HG02610 (cell line): Measurements from ENCODE around the gene CDC42BPB.

ENCODE experiments used
- ATAC-seq: cut with Tn5 transposase; IDR thresholded peaks from one replicate; pipeline ENCODE4 v1.9.1; 2021; ENCODE audit warnings: mild to moderate bottlenecking, moderate library complexity; ENCODE audit not compliant: unreplicated experiment

The CDC42BPB gene

DNA sequence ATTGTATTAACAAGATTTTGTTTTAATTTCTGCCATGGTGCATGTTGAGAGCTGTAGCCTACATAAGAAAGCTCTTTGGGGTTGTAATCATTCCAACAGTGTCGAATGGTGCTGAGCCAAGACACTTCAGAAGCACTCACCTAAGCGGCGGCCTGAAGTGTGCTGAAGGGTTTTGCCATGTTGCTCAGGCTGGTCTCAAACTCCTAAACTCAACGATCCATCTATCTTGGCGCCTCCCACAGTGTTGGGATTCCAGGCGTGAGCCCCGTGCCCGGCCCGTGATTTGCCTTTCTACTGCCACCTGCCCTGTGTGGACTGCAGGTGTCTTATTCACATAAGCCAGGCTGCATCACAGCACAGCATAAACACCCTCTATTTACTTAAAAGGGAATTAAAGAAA lies 86.0 kb downstream of the CDC42BPB start:
- ATAC-seq = no peak

GRCh38 chr14:102970496-102970895 lies 86.9 kb downstream of the CDC42BPB start:
- ATAC-seq = no peak

- ATAC-seq = no peak
Observed at GRCh38 chr14:102969901-102970300, 87.4 kb downstream of the CDC42BPB start.

DNA sequence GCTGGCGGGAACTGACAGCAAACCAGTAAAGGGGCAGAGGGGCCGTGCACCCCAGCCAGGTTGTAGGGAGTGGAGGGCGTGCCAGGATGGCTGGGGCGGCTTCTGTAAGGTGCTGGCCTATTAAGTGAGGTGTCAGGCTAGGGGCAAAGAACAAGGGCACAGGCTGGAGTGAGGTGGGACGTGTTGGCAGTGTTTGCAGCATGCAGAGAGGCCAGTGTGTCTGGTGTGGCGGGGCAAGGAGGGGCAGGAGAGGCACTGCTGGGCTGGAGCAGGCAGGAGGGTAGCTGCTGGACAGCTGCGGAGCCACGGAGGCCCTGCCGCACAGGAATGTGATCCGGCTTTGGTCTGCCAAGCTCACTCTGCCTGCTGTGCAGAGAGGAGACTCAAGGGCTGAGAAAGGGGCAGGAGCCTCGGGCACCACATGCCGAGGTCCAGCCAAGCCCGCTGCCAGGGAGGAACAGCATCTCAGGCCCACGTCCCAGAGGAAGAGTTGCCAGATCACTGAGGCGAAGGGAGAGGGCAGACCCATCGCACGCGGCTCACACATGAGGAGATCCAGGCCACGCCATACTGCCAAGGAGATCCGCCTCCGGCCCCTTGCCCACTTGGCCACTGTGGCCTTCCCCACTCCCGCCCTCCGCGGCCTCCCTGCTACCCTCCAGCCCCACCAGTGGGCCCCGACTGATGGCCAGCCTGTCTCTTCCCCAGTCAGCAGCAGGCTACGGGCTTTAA lies 88.1 kb downstream of the CDC42BPB start:
- no peak for ATAC-seq

- no peak for ATAC-seq
Observed at GRCh38 chr14:102968306-102968705, 89.0 kb downstream of the CDC42BPB start.

DNA sequence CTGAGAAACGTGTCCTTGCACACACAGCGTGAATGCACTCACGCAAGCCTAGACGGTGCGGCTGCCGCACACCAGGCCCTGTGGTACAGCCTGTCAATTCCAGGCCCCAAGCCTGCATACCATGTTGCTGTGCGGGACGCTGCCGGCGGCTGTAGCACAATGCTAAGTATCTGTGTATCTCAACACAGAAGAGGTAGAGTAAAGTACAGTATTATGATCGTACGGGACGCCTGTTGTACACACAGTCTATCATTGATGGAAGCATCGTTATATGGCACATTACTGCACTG lies 89.9 kb downstream of the CDC42BPB start:
- ATAC-seq = no peak

- no peak for ATAC-seq
Observed at GRCh38 chr14:102966681-102967505, 90.5 kb downstream of the CDC42BPB start.

GRCh38 chr14:102965971-102966655 lies 91.2 kb downstream of the CDC42BPB start:
- no peak for ATAC-seq

DNA sequence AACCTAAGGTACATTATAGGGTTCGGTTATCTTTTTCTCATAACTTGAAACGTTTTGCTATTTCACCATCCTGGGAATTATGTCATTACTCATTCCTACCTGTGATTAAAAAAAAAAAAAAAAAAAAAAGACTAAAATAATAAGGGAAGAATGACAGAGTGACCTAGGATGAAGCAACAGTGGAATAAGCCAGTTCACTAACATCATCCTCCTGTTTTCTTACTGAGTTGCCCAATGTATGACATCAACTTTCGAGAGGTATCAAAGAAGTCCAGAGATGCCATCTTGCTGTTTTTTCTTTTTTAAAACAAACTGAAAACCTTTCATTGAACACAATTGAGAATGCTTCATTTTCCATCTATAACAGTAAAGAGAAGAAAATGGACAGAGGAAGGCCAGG lies 92.1 kb downstream of the CDC42BPB start:
- no peak for ATAC-seq

GRCh38 chr14:102964152-102964730 lies 93.1 kb downstream of the CDC42BPB start:
- no peak for ATAC-seq

DNA sequence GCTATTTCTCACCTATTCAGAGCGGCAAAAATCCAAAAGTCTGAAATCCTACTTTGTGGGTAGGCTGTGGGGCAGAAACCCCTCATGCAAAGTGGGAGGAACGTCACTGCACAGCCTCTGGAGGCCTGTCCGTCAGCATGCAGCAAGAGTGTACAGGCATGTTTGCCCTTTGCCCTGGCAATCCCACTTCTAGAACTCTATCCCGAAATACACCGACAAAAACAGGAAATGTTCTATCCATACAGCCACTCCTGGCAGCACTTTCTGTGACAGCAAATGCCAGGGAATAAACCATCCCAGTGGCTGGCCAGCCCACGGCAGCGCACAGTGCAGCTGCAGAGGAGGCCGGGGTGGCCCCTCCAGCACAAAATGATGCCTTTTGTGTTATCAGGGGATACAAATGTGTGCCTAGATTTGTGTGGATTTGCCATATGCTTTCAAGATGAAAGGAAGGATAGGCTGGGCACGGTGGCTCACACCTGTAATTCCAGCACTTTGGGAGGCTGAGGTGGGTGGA lies 95.2 kb downstream of the CDC42BPB start:
- no peak for ATAC-seq

- ATAC-seq = no peak
Observed at GRCh38 chr14:102958461-102958860, 98.9 kb downstream of the CDC42BPB start.

DNA sequence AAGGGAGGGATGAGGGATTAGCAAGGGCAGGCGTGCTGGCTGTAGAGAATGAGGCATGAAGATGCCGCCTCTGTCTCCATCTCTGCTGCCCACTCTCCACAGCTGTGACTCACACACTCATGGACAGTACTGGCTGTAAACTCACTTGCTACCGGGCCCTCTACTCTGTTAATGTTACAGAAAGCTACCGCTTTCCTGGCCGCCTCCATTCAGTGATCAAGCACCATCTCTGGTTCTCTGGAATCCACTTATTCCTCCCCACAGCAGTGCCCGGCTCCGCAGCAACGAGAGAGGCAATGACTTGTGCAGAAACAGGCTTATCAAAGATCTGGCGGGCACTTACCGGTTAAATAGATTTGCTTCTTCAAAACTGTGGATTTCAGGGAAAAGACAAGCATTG lies 100.1 kb downstream of the CDC42BPB start:
- no peak for ATAC-seq

- no peak for ATAC-seq
Observed at GRCh38 chr14:102955636-102956408, 101.5 kb downstream of the CDC42BPB start.

- no peak for ATAC-seq
Observed at GRCh38 chr14:102954081-102954789, 103.1 kb downstream of the CDC42BPB start.

- ATAC-seq = no peak
Observed at GRCh38 chr14:102953100-102953499, 104.2 kb downstream of the CDC42BPB start.

DNA sequence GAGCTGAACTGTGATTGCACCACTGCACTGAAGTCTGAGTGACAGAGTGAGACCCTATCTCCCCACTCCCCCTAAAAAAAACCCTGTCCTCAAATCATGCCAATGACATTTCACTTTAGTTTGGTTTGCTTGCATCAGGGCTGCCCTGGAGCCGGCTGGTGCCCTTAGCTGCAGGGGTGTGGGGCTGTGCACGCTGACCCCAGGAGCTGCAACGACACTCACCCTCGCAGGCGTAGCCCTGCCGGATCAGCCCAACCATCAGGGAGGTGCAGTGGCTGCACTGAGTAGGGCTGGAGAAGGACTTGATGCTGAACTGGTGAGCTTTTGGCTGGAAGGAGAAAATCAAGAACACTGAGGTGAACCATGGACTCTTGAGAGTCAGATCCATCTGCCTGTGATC lies 105.1 kb downstream of the CDC42BPB start:
- no peak for ATAC-seq

DNA sequence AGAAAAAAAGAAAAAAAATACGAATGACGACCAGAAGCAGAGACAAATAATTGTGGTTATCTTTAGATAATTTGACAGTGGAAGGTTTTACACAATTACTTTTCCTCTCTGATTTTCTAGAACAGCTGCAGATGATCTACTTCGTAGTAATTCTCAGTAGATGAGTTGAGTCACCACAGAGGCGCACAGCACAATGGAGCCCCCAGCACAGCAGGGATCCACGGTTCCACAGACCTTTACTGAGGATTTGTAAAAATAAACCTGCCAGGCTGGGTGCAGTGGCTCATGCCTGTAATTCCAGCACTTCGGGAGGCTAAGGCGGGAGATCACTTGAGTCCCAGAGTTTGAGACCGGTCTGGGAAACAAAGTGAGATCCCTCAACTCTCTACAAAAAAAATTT lies 105.5 kb downstream of the CDC42BPB start:
- no peak for ATAC-seq

DNA sequence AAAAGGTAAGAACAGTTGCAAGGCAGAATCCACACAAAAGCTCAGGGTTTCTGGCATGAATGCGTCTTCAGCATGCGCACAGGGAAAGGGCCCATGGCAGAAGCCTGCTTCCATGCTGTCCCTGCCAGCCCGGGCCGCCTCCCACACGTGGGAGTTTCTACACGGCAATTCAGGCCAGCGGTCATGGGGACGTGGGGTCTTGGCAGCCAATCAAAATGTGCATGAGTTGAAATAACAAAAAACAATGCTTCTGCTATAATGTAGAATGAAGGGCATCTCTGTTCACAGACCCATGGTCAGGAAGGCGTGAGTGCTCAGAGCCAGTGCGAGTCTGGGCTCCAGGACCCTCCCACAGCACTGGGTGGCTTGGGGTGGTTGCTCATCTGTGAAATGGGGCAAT lies 106.3 kb downstream of the CDC42BPB start:
- no peak for ATAC-seq
